ENCODE data around the gene AUP1. TPM values are rescaled to one million over a fixed set of nuclear protein-coding genes. Genes with fewer than 3 reads are reported as not detected.

Gene AUP1
- total RNA-seq, 4 donors from 2014 or later, result 120 to 157 (median 146) TPM

- ATAC-seq (ENCODE audit: low FRiP score) (no peak), DNase-seq (ENCODE audit: low spot score) (no peak)
- no peak for TF ChIP-seq CTCF (IDR thresholded peaks at IDR 0.05)
Observed at GRCh38 chr2:74512744-74513604, 16.5 kb downstream of the AUP1 start.

DNA sequence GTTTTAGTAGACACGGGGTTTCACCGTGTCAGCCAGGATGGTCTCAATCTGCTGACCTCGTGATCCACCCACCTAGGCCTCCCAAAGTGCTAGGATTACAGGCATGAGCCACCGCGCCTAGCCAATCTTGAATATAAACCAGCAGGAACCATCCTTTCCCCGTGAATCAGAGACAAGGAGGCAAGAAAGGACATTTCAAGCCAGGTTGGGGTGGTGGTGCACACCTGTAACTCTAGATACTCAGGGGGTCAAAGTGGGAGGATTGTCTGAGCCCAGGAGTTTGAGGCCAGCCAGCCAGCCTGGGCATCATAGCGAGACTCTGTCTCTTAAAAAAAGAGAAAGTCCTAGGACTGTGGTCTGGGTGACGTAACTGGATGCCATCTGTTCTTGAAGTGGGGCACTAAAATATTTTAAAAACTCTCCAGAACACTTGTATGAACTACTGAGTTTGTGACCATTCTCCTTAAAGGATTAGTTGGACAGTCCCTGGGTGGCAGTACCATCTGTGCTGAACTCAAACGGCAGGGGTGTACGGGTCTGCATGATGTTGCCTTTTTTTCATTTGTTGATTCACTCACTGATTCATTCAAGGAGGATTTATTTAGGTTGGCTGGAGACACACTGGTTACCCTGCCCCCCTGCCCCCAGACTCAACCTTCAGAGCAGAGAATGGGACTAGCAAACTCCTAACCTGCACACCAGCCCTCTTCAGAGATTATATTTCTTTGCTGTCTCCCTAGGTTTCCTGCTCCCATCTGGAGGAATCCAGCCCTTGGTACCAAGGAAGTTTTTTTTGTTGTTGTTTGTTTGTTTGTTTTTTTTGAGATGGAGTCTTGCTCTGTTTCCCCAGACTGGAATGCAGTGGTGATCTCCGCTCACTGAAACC is 18.2 kb downstream of the AUP1 start:
- ATAC-seq (ENCODE audit: low FRiP score) (no peak), DNase-seq (ENCODE audit: low spot score) (no peak)
- TF ChIP-seq CTCF (IDR thresholded peaks at IDR 0.05), result no peak

DNA sequence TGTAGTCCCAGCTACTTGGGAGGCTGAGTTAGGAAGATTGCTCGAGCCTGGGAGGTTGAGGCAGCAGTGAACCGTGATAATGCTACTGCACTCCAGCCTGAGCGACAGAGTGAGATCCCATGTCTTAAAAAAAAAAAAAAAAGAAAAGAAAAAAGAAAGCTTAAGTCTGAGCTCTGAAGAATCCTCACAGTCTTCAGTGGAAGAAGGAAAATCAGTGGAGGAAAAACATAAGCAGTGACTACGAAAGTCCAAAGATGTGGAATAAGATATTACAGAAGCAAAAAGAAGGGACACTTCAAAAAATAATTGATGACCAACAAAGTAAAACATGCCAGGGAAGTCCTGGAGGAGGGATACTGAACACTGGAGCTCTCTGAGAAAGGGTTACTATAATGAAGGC is 19.2 kb downstream of the AUP1 start:
- no peak for DNase-seq (ENCODE audit: low spot score)
- TF ChIP-seq CTCF (IDR thresholded peaks at IDR 0.05), result no peak
- ATAC-seq (ENCODE audit: low FRiP score), result no peak

DNA sequence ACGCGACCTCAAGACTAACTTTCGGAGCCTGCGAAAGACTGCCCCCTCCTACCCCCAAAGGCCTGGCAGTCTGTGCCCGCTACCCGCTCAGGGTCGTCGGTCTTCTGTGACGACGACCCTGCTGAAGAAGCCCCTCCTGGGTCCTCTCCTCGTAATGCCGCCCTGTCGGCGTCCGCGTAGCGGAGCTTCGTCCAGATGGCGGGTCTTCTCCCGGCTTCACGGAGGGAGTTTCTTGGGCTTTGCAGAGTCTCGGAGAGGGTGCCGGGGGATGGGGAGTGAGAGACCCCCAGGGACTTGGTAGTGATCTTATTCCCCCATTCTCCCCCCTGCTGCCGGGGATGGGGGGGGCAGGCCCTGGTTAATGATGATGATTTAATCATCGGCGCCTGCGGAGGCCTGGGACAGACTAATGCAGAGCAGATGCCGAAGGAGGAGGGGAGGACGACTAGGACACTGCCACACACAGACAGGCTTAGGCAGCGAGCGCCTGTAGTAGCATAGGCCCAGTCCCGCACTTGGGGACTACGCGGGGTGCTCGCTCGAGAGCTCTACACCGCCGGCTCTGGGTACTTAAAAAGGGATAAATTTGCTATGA is 21.5 kb downstream of the AUP1 start:
- no peak for DNase-seq (ENCODE audit: low spot score)

DNA sequence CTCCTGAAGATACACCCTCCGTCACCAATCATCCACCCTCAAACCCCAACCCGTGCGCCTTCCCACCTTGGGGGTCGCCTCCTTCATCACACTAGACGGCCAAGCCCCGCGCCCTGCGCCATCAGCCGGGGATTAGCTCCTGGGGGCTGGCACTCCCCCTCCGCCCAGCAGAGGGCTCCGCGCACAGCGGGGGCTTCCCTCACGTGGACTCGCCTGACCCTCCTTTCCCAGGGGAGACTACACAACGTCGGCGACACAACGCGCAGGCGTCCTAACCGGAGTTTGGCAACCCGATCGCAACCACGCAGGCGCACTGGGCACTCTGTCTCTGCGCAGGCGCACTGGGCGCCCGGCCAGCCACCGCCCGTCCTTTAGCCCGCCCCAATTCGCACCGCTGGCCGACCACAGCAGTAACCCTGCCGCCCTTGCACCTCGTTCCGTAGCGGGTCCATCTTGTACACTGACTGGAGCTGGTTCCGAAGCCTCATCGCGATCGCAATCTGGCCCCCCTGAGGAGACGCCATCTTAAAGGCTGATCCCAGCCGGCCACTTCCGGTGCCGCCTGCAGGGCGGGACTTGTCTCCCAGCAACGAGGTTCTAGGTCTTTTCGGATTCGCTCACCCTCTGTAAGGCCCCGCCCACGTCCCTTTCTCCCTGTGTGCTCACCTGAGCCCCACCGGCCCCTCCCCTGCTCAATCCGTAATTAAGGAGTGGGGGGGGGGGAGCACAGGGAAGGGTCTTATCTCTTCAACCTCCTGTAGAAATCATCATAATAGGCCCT is 22.2 kb downstream of the AUP1 start, which contains the start of gene PCGF1:
Gene PCGF1 (minus strand): TSS at position 551 of the 781 bp plus-strand sequence. CDS start 27 bp downstream, at position 524.
- DNase-seq (ENCODE audit: low spot score) (peak; percentile 99), ATAC-seq (ENCODE audit: low FRiP score) (peak; percentile 92)
- no peak for TF ChIP-seq CTCF (IDR thresholded peaks at IDR 0.05)

More for the DNA sequence above, 21.5 kb downstream of the AUP1 start:
- no peak for TF ChIP-seq CTCF (IDR thresholded peaks at IDR 0.05)
- ATAC-seq (ENCODE audit: low FRiP score), result no peak

Data from omental fat pad (tissue), 4 donors.